ENCODE results near the gene CEP85L. TPM values are rescaled to one million over a fixed set of nuclear protein-coding genes. Genes with fewer than 3 reads are reported as not detected.

CEP85L gene
- polyA plus RNA-seq, 1 donor from 2014 or later = 15.2 TPM

- Mint-ChIP-seq H3K4me3 (no peak overlapping the region), H3K9me3 (peaks cover 0 to 5% (median 0%) of the 10 kb centered on the region in 3 donors), H3K27ac (peak overlapping the region in 1 of 3 donors; percentile 79), H3K27me3 (no peaks in the 10 kb centered on the region), H3K36me3 (no peaks in the 10 kb centered on the region), H3K4me1 (peaks cover 2 to 3% (median 2%) of the 10 kb centered on the region in 3 donors)
Measured at GRCh38 chr6:118586746-118587485, 64.5 kb downstream of the CEP85L start.

- Mint-ChIP-seq H3K27ac (no peak overlapping the region), H3K4me1 (peaks cover 0 to 8% (median 3%) of the 10 kb centered on the region in 3 donors), H3K9me3 (peaks cover 0 to 16% (median 2%) of the 10 kb centered on the region in 3 donors), H3K4me3 (no peak overlapping the region), H3K27me3 (no peaks in the 10 kb centered on the region), H3K36me3 (peaks cover 5% of the 10 kb centered on the region)
Measured at GRCh38 chr6:118584911-118585310, 66.5 kb downstream of the CEP85L start.

GRCh38 chr6:118581489-118581959 is 69.9 kb downstream of the CEP85L start:
- no peak overlapping the region for H3K4me3 Mint-ChIP-seq
- peaks cover 5 to 34% (median 9%) of the 10 kb centered on the region in 3 donors for H3K9me3 Mint-ChIP-seq
- peaks cover 14% of the 10 kb centered on the region for H3K36me3 Mint-ChIP-seq
- H3K4me1 Mint-ChIP-seq = peaks cover 0 to 8% (median 3%) of the 10 kb centered on the region in 3 donors
- no peaks in the 10 kb centered on the region for H3K27me3 Mint-ChIP-seq
- H3K27ac Mint-ChIP-seq = no peak overlapping the region

DNA sequence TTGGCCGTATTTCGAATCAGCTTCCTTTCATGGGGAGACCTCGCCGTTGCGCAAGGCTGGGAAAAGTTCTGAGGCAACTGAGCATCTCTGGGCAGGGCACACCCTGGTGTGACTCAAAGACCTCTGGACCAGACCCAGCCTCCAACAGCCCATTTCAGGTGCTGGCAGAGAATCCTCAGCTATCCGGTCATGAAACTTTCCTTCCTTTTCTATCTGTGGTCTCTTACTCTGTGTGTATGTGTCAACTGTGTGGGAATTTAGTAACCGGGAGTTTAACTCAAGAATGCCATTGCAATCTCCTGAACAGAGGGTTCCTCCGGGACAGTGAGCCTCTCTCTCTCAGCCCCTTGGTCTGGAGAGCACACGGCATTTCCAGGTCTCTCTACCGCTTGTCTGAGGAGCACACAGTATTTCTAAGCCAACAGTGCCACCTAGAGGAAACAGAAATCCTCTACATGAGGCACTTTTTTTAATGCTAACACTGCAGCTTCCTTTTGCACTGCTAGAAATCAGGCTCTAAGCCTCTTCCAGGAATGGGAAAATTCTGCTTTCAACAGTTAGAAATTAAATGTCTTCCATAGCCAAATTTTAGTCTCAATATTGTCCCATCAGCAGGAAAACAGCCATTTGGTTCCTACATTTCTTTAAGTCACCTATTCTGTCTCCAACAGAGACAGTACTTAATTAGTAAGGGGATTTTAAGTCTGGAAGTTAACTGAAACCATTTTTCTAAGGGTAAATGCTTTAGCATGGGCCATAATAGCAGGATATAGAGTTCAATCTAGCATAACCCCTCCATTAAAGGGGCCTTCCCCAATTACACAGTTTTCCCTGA is 70.6 kb downstream of the CEP85L start:
- Mint-ChIP-seq H3K27ac (peak overlapping the region in 1 of 3 donors; percentile 86), H3K36me3 (peaks cover 14% of the 10 kb centered on the region), H3K27me3 (no peaks in the 10 kb centered on the region), H3K4me3 (no peak overlapping the region), H3K4me1 (peaks cover 0 to 8% (median 3%) of the 10 kb centered on the region in 3 donors), H3K9me3 (peaks cover 5 to 41% (median 12%) of the 10 kb centered on the region in 3 donors)

DNA sequence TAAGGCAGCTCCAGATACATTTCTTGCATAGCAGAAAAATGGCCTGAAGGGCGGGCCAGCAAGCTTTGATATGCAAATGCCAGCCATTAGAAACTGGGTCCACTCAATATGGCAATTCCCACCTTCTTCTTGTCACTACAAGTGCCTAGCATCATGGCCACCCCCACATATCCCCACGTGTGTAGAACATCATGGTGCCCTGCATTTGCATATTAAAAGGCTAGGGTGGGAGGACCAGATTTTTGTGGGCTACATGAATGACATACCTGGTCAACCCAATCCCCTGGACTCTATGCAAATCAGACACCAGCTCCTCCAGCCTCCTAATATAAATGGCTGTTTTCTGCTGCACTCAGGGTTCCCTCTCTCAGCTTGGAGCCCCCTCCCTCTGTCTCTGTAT is 71.6 kb downstream of the CEP85L start:
- Mint-ChIP-seq H3K27me3 (no peaks in the 10 kb centered on the region), H3K4me1 (peaks cover 0 to 8% (median 3%) of the 10 kb centered on the region in 3 donors), H3K4me3 (no peak overlapping the region), H3K27ac (no peak overlapping the region), H3K36me3 (peaks cover 18% of the 10 kb centered on the region), H3K9me3 (peaks cover 5 to 50% (median 13%) of the 10 kb centered on the region in 3 donors)

DNA sequence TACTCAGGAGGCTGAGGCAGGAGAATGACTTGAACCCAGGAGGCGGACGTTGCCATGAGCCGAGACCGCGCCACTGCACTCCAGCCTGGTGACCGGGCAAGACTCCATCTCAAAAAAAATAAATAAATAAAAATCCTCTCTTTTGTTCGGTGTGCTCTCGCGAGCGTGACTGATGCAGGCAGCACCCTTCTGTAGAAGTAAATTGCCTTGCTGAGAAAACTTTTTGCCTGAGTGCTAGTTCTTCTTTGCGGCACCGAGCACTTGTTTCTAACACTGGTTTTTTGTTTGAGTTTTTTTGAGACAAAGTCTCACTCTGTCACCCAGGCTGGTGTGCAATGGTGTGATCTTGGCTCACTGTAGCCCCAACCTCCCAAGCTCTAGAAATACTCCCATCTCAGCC is 72.8 kb downstream of the CEP85L start:
- Mint-ChIP-seq H3K27me3 (no peaks in the 10 kb centered on the region), H3K9me3 (peaks cover 8 to 60% (median 18%) of the 10 kb centered on the region in 3 donors), H3K4me1 (peaks cover 3 to 8% (median 5%) of the 10 kb centered on the region in 3 donors), H3K4me3 (no peak overlapping the region), H3K27ac (no peak overlapping the region), H3K36me3 (peaks cover 24% of the 10 kb centered on the region)

DNA sequence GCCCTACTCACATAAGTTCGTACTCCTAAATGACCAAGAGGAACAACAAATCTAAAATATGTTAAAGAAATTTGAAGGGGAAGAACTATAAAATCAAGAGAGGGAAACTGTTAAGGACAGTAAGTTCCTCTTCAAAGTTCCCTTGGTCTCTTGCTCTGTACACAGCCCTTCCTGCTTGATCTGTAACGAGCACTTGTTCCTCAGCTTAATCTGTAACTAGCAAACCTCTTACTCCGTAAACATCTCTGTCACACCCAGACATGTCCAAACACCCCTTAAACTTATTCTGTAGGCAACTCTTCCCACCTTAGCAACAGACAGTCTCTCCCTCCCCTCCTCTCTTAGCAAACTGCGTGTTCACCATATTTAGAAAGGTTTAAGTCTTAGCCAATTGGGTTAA is 73.4 kb downstream of the CEP85L start:
- Mint-ChIP-seq H3K36me3 (peaks cover 24% of the 10 kb centered on the region), H3K9me3 (peaks cover 8 to 60% (median 18%) of the 10 kb centered on the region in 3 donors), H3K27ac (no peak overlapping the region), H3K4me3 (peak overlapping the region in 1 of 4 donors; percentile 58), H3K27me3 (no peaks in the 10 kb centered on the region), H3K4me1 (peaks cover 3 to 8% (median 5%) of the 10 kb centered on the region in 3 donors)

DNA sequence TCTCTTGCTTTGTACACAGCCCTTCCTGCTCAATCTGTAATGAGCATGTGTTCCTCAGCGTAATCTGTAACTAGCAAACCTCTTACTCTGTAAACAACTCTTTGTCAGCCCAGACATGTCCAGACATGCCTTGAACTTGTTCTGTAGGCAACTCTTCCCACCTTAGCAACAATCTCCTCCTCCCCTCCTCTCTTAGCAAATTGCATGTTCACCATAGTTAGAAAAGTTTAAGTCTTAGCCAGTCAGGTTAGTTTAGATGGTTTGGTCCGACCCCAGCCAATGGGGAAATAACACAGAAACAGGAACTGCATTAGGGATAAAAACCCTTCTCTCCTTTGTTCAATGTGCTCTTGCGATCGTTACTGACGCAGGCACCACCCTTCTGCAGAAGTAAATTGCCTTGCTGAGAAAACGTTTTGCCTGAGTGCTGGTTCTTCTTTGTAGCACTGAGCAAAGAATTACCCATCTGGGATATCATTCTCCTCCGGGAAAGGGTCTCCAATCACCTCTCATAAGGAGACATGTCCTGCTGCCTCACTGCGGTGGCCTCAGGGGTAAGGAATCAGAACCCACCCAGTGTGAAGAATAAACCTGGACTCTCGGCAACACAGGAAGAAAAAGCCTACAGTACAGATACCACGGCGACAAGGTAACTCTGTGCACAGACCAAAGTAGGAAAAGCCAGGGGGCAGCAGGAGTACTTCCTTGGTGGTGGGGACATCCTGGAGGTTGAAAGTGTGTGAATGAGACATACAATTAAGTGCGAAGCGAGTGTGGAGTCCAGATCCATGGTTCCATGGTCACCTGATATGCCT is 77.1 kb downstream of the CEP85L start:
- Mint-ChIP-seq H3K4me1 (peaks cover 0 to 4% (median 1%) of the 10 kb centered on the region in 3 donors), H3K36me3 (peaks cover 19% of the 10 kb centered on the region), H3K9me3 (peaks cover 8 to 41% (median 16%) of the 10 kb centered on the region in 3 donors), H3K4me3 (peak overlapping the region in 1 of 4 donors; percentile 34), H3K27me3 (no peaks in the 10 kb centered on the region), H3K27ac (peak overlapping the region in 1 of 3 donors; percentile 50)

GRCh38 chr6:118571121-118571520 is 80.3 kb downstream of the CEP85L start:
- Mint-ChIP-seq H3K4me1 (peaks cover 1 to 5% (median 4%) of the 10 kb centered on the region in 3 donors), H3K27me3 (no peaks in the 10 kb centered on the region), H3K36me3 (peaks cover 10% of the 10 kb centered on the region), H3K9me3 (peaks cover 3 to 22% (median 8%) of the 10 kb centered on the region in 3 donors), H3K4me3 (no peak overlapping the region), H3K27ac (no peak overlapping the region)

- Mint-ChIP-seq H3K9me3 (peaks cover 2 to 8% (median 3%) of the 10 kb centered on the region in 3 donors), H3K36me3 (peaks cover 6% of the 10 kb centered on the region), H3K27ac (no peak overlapping the region), H3K27me3 (no peaks in the 10 kb centered on the region), H3K4me1 (peaks cover 8 to 15% (median 10%) of the 10 kb centered on the region in 3 donors), H3K4me3 (no peak overlapping the region)
Measured at GRCh38 chr6:118569498-118569897, 81.9 kb downstream of the CEP85L start.

GRCh38 chr6:118567974-118568373 is 83.4 kb downstream of the CEP85L start:
- Mint-ChIP-seq H3K9me3 (no peaks in the 10 kb centered on the region), H3K4me1 (peaks cover 8 to 15% (median 9%) of the 10 kb centered on the region in 3 donors), H3K36me3 (no peaks in the 10 kb centered on the region), H3K4me3 (no peak overlapping the region), H3K27me3 (no peaks in the 10 kb centered on the region), H3K27ac (no peak overlapping the region)

DNA sequence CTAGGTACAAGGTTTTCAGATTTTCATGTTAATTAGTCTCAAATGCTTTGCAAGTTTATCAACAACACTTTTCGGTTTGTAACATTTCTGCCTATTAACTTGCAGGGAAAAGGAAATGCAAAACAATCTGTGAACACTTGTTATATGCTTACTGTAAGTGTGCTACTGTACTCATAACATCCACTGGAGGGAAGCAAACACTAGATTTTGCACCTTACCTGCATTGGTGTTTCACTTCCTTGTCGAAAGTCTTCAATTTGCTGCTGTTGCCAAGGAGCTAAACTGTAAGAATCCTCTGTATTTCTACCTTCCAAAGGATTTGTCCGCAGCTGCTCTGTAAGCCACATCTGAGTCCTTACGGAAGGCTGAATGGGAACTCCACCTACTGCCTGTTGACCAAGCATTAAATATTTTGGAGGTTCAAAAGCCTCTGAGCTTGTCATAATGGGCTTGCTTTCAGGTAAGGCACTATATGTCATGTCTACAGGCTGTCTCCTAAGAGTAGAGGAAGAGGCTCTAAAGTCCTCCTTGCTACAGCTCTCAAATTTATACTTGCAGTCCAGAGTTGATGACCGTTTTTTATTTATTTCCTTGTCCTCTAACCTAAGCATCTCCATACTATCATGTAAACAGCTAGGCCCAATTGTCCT is 86.0 kb downstream of the CEP85L start:
- Mint-ChIP-seq H3K27me3 (no peaks in the 10 kb centered on the region), H3K27ac (peak overlapping the region; percentile 10 to 72 (median 64)), H3K4me1 (peaks cover 6 to 15% (median 9%) of the 10 kb centered on the region in 3 donors), H3K4me3 (no peak overlapping the region), H3K9me3 (no peaks in the 10 kb centered on the region), H3K36me3 (peaks cover 2% of the 10 kb centered on the region)

GRCh38 chr6:118562959-118563358 is 88.4 kb downstream of the CEP85L start:
- H3K4me1 Mint-ChIP-seq = peaks cover 12 to 25% (median 14%) of the 10 kb centered on the region in 3 donors
- no peaks in the 10 kb centered on the region for H3K27me3 Mint-ChIP-seq
- H3K36me3 Mint-ChIP-seq = peaks cover 6% of the 10 kb centered on the region
- H3K27ac Mint-ChIP-seq = no peak overlapping the region
- no peak overlapping the region for H3K4me3 Mint-ChIP-seq
- H3K9me3 Mint-ChIP-seq = no peaks in the 10 kb centered on the region

- H3K27ac Mint-ChIP-seq = no peak overlapping the region
Measured at GRCh38 chr6:118562248-118562647, 89.1 kb downstream of the CEP85L start.

More at GRCh38 chr6:118562248-118562647, 89.1 kb downstream of the CEP85L start:
- Mint-ChIP-seq H3K9me3 (no peaks in the 10 kb centered on the region), H3K36me3 (peaks cover 6% of the 10 kb centered on the region), H3K27me3 (no peaks in the 10 kb centered on the region), H3K4me3 (no peak overlapping the region), H3K4me1 (peaks cover 12 to 23% (median 14%) of the 10 kb centered on the region in 3 donors)

Data from IgD-negative memory B cell (primary cell).